Transverse colon (tissue), 4 donors: ENCODE measurements around the gene NCOA3.

Experiments
- CTCF ChIP-seq, 5 experiments: fragments of 200-600 bp in 3 of 5; fragments of 450-650 bp in 2 of 5; sonication (generic) in 3 of 5; IDR thresholded peaks; 1 replicate in 2 of 5; 2 replicates in 3 of 5; pipeline ENCODE4 v1.5.1; 2016 to 2017; ENCODE audit warnings: antibody characterized with exemption in 5 of 5, inconsistent platforms in 3 of 5, mild to moderate bottlenecking in 2 of 5, moderate library complexity in 1 of 5
- POLR2A ChIP-seq: fragments of 450-650 bp; IDR thresholded peaks from one replicate; pipeline ENCODE4 v1.6.1; 2016; ENCODE audit warnings: antibody characterized with exemption, mild to moderate bottlenecking, moderate library complexity
- POLR2AphosphoS5 ChIP-seq, 3 donors: sonication (generic); formaldehyde crosslinking; IDR thresholded peaks; one replicate each; pipeline ENCODE4 v1.6.1; 2016; ENCODE audit warnings: antibody characterized with exemption in 3 of 3

DNA sequence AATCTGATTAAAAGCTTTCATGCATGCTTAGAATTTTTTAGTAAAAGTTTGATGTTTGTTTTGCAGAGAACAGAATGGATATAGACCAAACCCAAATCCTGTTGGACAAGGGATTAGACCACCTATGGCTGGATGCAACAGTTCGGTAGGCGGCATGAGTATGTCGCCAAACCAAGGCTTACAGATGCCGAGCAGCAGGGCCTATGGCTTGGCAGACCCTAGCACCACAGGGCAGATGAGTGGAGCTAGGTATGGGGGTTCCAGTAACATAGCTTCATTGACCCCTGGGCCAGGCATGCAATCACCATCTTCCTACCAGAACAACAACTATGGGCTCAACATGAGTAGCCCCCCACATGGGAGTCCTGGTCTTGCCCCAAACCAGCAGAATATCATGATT lies 133.6 kb downstream of the NCOA3 start:
- no peak for TF ChIP-seq CTCF (IDR thresholded peaks at IDR 0.05)
- no peak for TF ChIP-seq POLR2AphosphoS5 (IDR thresholded peaks at IDR 0.05)
- no peak for TF ChIP-seq POLR2A
